ENCODE data around the gene DGAT2. TPM values are rescaled to one million over a fixed set of nuclear protein-coding genes. Genes with fewer than 3 reads are reported as not detected.
A peak's percentile ranks its signal among the peaks of the same experiment; 100 is the strongest.

DGAT2 gene
- total RNA-seq (under 1 TPM; 0.19 to 0.25 TPM), total RNA-seq (0 to 18.8 (median 1.1) reads per million in 172 experiments)
- polyA plus RNA-seq (2013, experiment 1 of 2), result 1.2 TPM
- polyA plus RNA-seq (2013, experiment 2 of 2), result 0.75 TPM

GRCh38 chr11:75768112-75768908, at the start of gene DGAT2:
DGAT2 (plus strand) TSS chr11:75768778; CDS start chr11:75768992, 214 bp downstream.
- CTCF ChIA-PET, result no interaction called here
- H3K27ac ChIP-seq (ENCODE audit: low read depth in 1 of 2, low read length in 2 of 2), result no peak within 1 kb of the TSS
- H3K4me3 Mint-ChIP-seq, result peak within 1 kb of the TSS; percentile 84

GRCh38 chr11:75719340-75720239, 49.0 kb upstream of the DGAT2 start:
- Histone ChIP-seq H3K27ac (ENCODE audit: low read depth in 1 of 2, low read length in 2 of 2) (no peak overlapping the region), H3K36me3 (ENCODE audit: insufficient read depth, low read length) (no peaks in the 10 kb centered on the region), H3K27me3 (ENCODE audit: control insufficient read depth in 1 of 2, insufficient read depth in 2 of 2, low read length in 2 of 2) (no peaks in the 10 kb centered on the region), H3K9me3 (ENCODE audit: control insufficient read depth in 1 of 2, insufficient read depth in 1 of 2, low read length in 2 of 2) (no peaks in the 10 kb centered on the region), H3K4me3 (ENCODE audit: low read length) (no peak overlapping the region), H3K4me1 (ENCODE audit: insufficient read depth, low read length) (no peaks in the 10 kb centered on the region)
- Mint-ChIP-seq H3K9me3 (no peaks in the 10 kb centered on the region), H3K4me3 (no peak overlapping the region), H3K27me3 (no peaks in the 10 kb centered on the region), H3K4me1 (ENCODE audit: low read depth) (no peaks in the 10 kb centered on the region), H3K36me3 (ENCODE audit: low read depth) (no peaks in the 10 kb centered on the region), H3K27ac (no peak overlapping the region)
- TF ChIP-seq CTCF (IDR thresholded peaks at IDR 0.05), result no peak
- POLR2A ChIA-PET, result no interaction called here
- CTCF ChIA-PET, result no interaction called here
- ATAC-seq (ENCODE audit: poor library complexity), result no peak
- intact Hi-C loops (cut with DNase I, micrococcal nuclease), result loop anchor here in 1 of 2 experiments (10.0 kb wide), 1 partner anchor 145 kb away; no protein-coding TSS in a partner anchor
- DNase-seq, result peak in 1 of 14 experiments; percentile 21

More at GRCh38 chr11:75768112-75768908, at the start of gene DGAT2:
- H3K27ac Mint-ChIP-seq, result no peak within 1 kb of the TSS
- H3K4me1 Mint-ChIP-seq (ENCODE audit: low read depth), result peaks cover 20% of the 10 kb centered on the region
- ATAC-seq (ENCODE audit: poor library complexity) (peak; percentile 92), DNase-seq (peak; percentile 39 to 84 (median 64))
- H3K4me1 ChIP-seq (ENCODE audit: insufficient read depth, low read length), result peaks cover 31% of the 10 kb centered on the region
- H3K9me3 Mint-ChIP-seq, result no peaks in the 10 kb centered on the region
- intact Hi-C loops (cut with DNase I, micrococcal nuclease), result no loop called here
- no peak for TF ChIP-seq CTCF (IDR thresholded peaks at IDR 0.05)
- H3K27me3 Mint-ChIP-seq, result peaks cover 33% of the 10 kb centered on the region
- peaks cover 13 to 15% of the 10 kb centered on the region in 2 experiments for H3K27me3 ChIP-seq (ENCODE audit: control insufficient read depth in 1 of 2, insufficient read depth in 2 of 2, low read length in 2 of 2)
- POLR2A ChIA-PET, result no interaction called here
- no peaks in the 10 kb centered on the region for H3K36me3 Mint-ChIP-seq (ENCODE audit: low read depth)
- H3K4me3 ChIP-seq (ENCODE audit: low read length), result peak within 1 kb of the TSS; percentile 55
- H3K36me3 ChIP-seq (ENCODE audit: insufficient read depth, low read length), result no peaks in the 10 kb centered on the region
- no peaks in the 10 kb centered on the region for H3K9me3 ChIP-seq (ENCODE audit: control insufficient read depth in 1 of 2, insufficient read depth in 1 of 2, low read length in 2 of 2)

- Mint-ChIP-seq H3K27me3 (no peaks in the 10 kb centered on the region), H3K4me3 (no peak overlapping the region), H3K36me3 (ENCODE audit: low read depth) (no peaks in the 10 kb centered on the region), H3K4me1 (ENCODE audit: low read depth) (no peaks in the 10 kb centered on the region), H3K27ac (no peak overlapping the region), H3K9me3 (no peaks in the 10 kb centered on the region)
- no peaks in the 10 kb centered on the region for H3K27me3 ChIP-seq (ENCODE audit: control insufficient read depth in 1 of 2, insufficient read depth in 2 of 2, low read length in 2 of 2)
- ChIA-PET POLR2A (no interaction called here), CTCF (no interaction called here)
- no peak overlapping the region for H3K27ac ChIP-seq (ENCODE audit: low read depth in 1 of 2, low read length in 2 of 2)
- no peaks in the 10 kb centered on the region for H3K9me3 ChIP-seq (ENCODE audit: control insufficient read depth in 1 of 2, insufficient read depth in 1 of 2, low read length in 2 of 2)
- TF ChIP-seq CTCF (IDR thresholded peaks at IDR 0.05), result no peak
- H3K36me3 ChIP-seq (ENCODE audit: insufficient read depth, low read length), result no peaks in the 10 kb centered on the region
- H3K4me1 ChIP-seq (ENCODE audit: insufficient read depth, low read length), result no peaks in the 10 kb centered on the region
- intact Hi-C loops (cut with DNase I, micrococcal nuclease), result loop anchor here in 1 of 2 experiments (10.0 kb wide), 1 partner anchor 144 kb away; no protein-coding TSS in a partner anchor
- DNase-seq, result peak in 1 of 14 experiments; percentile 0
- ATAC-seq (ENCODE audit: poor library complexity), result no peak
- H3K4me3 ChIP-seq (ENCODE audit: low read length), result no peak overlapping the region
Observed at GRCh38 chr11:75720639-75721038, 47.9 kb upstream of the DGAT2 start.
